ENCODE measurements around the gene ZNF362. TPM values are rescaled to one million over a fixed set of nuclear protein-coding genes. Genes with fewer than 3 reads are reported as not detected.

Gene ZNF362
- total and polyA plus RNA-seq, 2 of the 13 experiments (the other 11 are each of a cell fraction or from before 2014, with no cell fraction given): 8.3 to 14.2 TPM

- ATAC-seq (no peak), DNase-seq (ENCODE audit: low spot score) (no peak), FAIRE-seq (no peak)
- Histone ChIP-seq H3K9me3 (ENCODE audit: low read length) (no peaks in the 10 kb centered on the region), H3K4me1 (ENCODE audit: insufficient read depth, low read length) (peaks cover 42% of the 10 kb centered on the region), H3K9ac (ENCODE audit: insufficient read depth, low read depth, low read length) (no peak overlapping the region), H3K4me2 (ENCODE audit: low read depth, low read length) (no peak overlapping the region), H3K79me2 (ENCODE audit: insufficient read depth, low read length) (peaks cover 21% of the 10 kb centered on the region), H3K4me3 (replicated peaks in 1 of 3; ENCODE audit: insufficient read depth in 1 of 3, low read depth in 2 of 3, low read length in 3 of 3) (no peak overlapping the region), H3K27me3 (ENCODE audit: control insufficient read depth in 1 of 2, insufficient read depth in 2 of 2, low read length in 2 of 2) (no peaks in the 10 kb centered on the region; a peak in 1 of 5 replicates), H2AFZ (ENCODE audit: low read length) (no peak overlapping the region), H3K27ac (ENCODE audit: extremely low read length, insufficient read depth, low read length) (no peak overlapping the region), H3K36me3 (replicated peaks in 1 of 2; ENCODE audit: control insufficient read depth in 1 of 2, insufficient read depth in 2 of 2, low read length in 2 of 2) (no peaks in the 10 kb centered on the region), H4K20me1 (ENCODE audit: insufficient read depth, low read length) (peaks cover 6% of the 10 kb centered on the region; the same call in 1 of the 2 replicates)
- ChIA-PET POLR2A (interaction anchor here (0.8 to 0.9 kb wide), 2 partner anchors 11 to 93 kb away, joined by 3 read pairs; no protein-coding TSS in a partner anchor), CTCF (ENCODE audit: low intra/inter-chr PET ratio, low total read pairs) (no interaction called here)
- BruUV-seq (replicated peaks): no TSS peak
- 60% methylated on average over 3 of the region's 3 CpGs for WGBS (ENCODE audit: low lambda C conversion rate)
- in situ Hi-C loops (cut with HindIII; ENCODE audit: extremely low pct_ligation_motif_present, low pct_unique_long_range_greater_than_20kb) (no loop called here), intact Hi-C loops (cut with micrococcal nuclease; ENCODE audit: unreplicated experiment) (loop anchor here (10.0 kb wide), 1 partner anchor 130 kb away; no protein-coding TSS in a partner anchor)
- no peak for TF ChIP-seq ZNF350 (CRISPR knock-in tag; IDR thresholded peaks at IDR 0.05; ENCODE audit: borderline replicate concordance, low read depth)
- TF ChIP-seq GABPA (IDR thresholded peaks at IDR 0.05; ENCODE audit: low read depth, low read length): no peak
- TF ChIP-seq GABPA (CRISPR knock-in tag; IDR thresholded peaks at IDR 0.05; ENCODE audit: low read depth): no peak
- TF ChIP-seq SATB2 (CRISPR knock-in tag; IDR thresholded peaks at IDR 0.05): no peak
- TF ChIP-seq ATF4 (CRISPR knock-in tag; IDR thresholded peaks at IDR 0.05): no peak
- no peak for TF ChIP-seq CAMTA2 (CRISPR knock-in tag; IDR thresholded peaks at IDR 0.05; ENCODE audit: borderline replicate concordance)
- TF ChIP-seq ZFP37 (CRISPR knock-in tag; IDR thresholded peaks at IDR 0.05; ENCODE audit: borderline replicate concordance): no peak
- TF ChIP-seq BORCS8-MEF2B (CRISPR knock-in tag; IDR thresholded peaks at IDR 0.05): no peak
- TF ChIP-seq EHMT2 (IDR thresholded peaks at IDR 0.05; ENCODE audit: borderline replicate concordance, low read depth, low read length): no peak
- TF ChIP-seq ZNF816 (CRISPR knock-in tag; IDR thresholded peaks at IDR 0.05; ENCODE audit: borderline replicate concordance): no peak
These were observed 1.8 kb upstream of the ZNF362 start for GRCh38 chr1:33254491-33254890.

Data from HepG2 (cell line).